T-helper 1 cell treated with Interleukin-12 subunit alpha and Interleukin-12 subunit beta and Interleukin-4 antibody, amounts not matched to agents 30 μg/mL and 1 μg/mL, for 36 hours (primary cell): ENCODE results near the gene ZNF740.
A peak's percentile ranks its signal among the peaks of the same experiment; 100 is the strongest.

Source experiments
- H3K27ac Mint-ChIP-seq: one replicate; pipeline ENCODE4 v1.8.0; 2021; ENCODE audit warnings: mild to moderate bottlenecking, mixed read lengths
- H3K27me3 Mint-ChIP-seq: one replicate; pipeline ENCODE4 v1.8.0; 2021; ENCODE audit warnings: low read depth, mixed read lengths
- H3K36me3 Mint-ChIP-seq: one replicate; pipeline ENCODE4 v1.8.0; 2021; ENCODE audit warnings: low read depth, mixed read lengths
- H3K4me1 Mint-ChIP-seq: one replicate; pipeline ENCODE4 v1.8.0; 2021; ENCODE audit warnings: low read depth, mixed read lengths
- H3K4me3 Mint-ChIP-seq: one replicate; pipeline ENCODE4 v1.8.0; 2021; ENCODE audit warnings: mild to moderate bottlenecking, moderate library complexity, mixed read lengths
- H3K9me3 Mint-ChIP-seq: one replicate; pipeline ENCODE4 v1.8.0; 2021; ENCODE audit warnings: mixed read lengths

ZNF740 gene

GRCh38 chr12:53220694-53221202 is 40.2 kb downstream of the ZNF740 start:
- peaks cover 79% of the 10 kb centered on the region for H3K4me1 Mint-ChIP-seq
- H3K36me3 Mint-ChIP-seq, result peaks cover 34% of the 10 kb centered on the region
- H3K9me3 Mint-ChIP-seq, result no peaks in the 10 kb centered on the region
- H3K27me3 Mint-ChIP-seq, result no peaks in the 10 kb centered on the region
- H3K27ac Mint-ChIP-seq, result peak overlapping the region; percentile 95
- peak overlapping the region; percentile 86 for H3K4me3 Mint-ChIP-seq

DNA sequence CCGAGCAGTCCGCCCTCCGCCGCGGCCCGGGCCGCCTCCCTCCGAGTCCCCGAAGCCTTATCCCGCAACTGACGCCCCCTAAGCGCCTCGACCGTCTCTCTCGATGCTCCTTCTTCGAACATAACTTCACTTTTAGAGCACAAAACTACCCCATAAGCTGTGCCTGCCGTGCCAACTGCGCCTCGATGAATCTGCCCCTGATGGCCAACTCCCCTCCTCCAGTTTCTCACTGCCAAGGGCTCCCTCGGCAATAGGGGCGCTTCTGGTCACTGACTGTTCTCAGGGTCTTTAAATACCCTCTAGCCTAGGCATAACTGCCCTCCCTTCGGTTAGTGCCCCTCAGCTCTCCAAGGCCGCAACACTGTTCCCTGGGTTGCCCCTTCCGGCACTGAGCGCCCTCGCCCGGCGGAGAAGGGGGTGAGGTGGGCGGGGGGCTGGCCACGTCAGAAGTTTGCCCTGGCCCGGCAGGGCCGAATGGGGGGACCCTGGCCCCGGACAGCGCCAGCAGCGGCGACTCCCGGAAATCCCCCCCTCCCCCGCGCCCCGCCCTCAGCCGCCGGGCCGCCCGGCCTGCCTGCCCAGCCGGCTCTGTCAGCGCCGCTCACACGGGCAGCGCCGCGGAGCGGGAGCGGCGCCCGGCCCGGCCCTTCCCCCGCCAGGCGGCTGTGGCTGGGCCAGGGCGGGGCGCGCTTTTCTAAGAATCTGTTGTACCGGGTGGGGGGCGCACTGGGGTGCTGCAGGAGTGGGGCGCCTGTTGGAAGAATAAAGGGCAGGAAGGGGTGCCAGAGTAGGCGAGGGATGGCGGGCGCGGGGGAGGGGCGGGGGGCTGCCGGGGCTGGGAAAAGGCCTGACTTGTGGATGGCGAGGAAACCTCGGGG is 40.9 kb downstream of the ZNF740 start:
- Mint-ChIP-seq H3K36me3 (peaks cover 27% of the 10 kb centered on the region), H3K4me3 (peak overlapping the region; percentile 86), H3K27ac (peak overlapping the region; percentile 95), H3K4me1 (peaks cover 76% of the 10 kb centered on the region), H3K9me3 (no peaks in the 10 kb centered on the region), H3K27me3 (no peaks in the 10 kb centered on the region)

GRCh38 chr12:53222170-53222721 is 41.7 kb downstream of the ZNF740 start:
- Mint-ChIP-seq H3K9me3 (no peaks in the 10 kb centered on the region), H3K4me1 (peaks cover 71% of the 10 kb centered on the region), H3K36me3 (peaks cover 27% of the 10 kb centered on the region), H3K27ac (peak overlapping the region; percentile 92), H3K4me3 (peak overlapping the region; percentile 73), H3K27me3 (no peaks in the 10 kb centered on the region)

GRCh38 chr12:53222806-53223261 is 42.3 kb downstream of the ZNF740 start:
- no peaks in the 10 kb centered on the region for H3K9me3 Mint-ChIP-seq
- peaks cover 65% of the 10 kb centered on the region for H3K4me1 Mint-ChIP-seq
- H3K4me3 Mint-ChIP-seq, result peak overlapping the region; percentile 73
- H3K27me3 Mint-ChIP-seq, result no peaks in the 10 kb centered on the region
- peak overlapping the region; percentile 92 for H3K27ac Mint-ChIP-seq
- peaks cover 25% of the 10 kb centered on the region for H3K36me3 Mint-ChIP-seq

DNA sequence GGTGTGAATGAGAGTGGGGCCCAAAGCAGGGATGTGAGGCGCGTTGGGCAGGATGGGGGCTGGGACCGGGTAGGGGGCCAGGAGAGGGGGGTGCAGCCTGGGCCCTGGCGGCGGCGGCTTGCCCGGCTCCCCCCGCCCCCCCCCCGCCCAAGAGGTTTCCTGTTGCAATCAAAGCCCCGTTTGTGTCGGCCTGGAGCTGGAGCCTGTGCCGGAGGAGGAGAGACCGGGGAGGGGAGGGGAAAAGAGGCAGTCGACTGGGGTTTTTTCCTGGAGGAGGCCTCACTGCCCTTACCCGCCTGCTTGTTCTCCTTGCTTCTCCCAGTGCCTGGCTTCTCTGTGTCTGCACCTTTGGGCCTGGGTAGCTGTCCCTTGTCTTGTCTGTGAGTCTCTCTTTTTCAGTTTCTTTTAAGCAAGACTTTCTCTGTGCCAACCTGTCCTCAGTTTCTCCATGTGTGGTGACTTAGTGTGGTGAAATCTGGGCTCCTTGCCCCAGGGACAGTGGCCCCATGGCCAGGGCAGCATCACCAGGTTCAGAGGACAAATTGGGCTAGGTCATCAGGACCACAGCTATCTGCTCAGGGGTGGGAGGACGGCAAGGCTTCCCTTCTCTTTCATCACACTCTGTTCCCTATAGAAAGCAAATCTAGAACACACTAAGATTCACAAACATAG is 43.0 kb downstream of the ZNF740 start:
- Mint-ChIP-seq H3K36me3 (peaks cover 23% of the 10 kb centered on the region), H3K27me3 (no peaks in the 10 kb centered on the region), H3K4me3 (peak overlapping the region; percentile 61), H3K4me1 (peaks cover 61% of the 10 kb centered on the region), H3K27ac (peak overlapping the region; percentile 92), H3K9me3 (no peaks in the 10 kb centered on the region)

GRCh38 chr12:53224061-53224896 is 43.8 kb downstream of the ZNF740 start:
- Mint-ChIP-seq H3K4me1 (peaks cover 58% of the 10 kb centered on the region), H3K4me3 (peak overlapping the region; percentile 61), H3K9me3 (no peaks in the 10 kb centered on the region), H3K36me3 (peaks cover 18% of the 10 kb centered on the region), H3K27me3 (no peaks in the 10 kb centered on the region), H3K27ac (peak overlapping the region; percentile 78)

DNA sequence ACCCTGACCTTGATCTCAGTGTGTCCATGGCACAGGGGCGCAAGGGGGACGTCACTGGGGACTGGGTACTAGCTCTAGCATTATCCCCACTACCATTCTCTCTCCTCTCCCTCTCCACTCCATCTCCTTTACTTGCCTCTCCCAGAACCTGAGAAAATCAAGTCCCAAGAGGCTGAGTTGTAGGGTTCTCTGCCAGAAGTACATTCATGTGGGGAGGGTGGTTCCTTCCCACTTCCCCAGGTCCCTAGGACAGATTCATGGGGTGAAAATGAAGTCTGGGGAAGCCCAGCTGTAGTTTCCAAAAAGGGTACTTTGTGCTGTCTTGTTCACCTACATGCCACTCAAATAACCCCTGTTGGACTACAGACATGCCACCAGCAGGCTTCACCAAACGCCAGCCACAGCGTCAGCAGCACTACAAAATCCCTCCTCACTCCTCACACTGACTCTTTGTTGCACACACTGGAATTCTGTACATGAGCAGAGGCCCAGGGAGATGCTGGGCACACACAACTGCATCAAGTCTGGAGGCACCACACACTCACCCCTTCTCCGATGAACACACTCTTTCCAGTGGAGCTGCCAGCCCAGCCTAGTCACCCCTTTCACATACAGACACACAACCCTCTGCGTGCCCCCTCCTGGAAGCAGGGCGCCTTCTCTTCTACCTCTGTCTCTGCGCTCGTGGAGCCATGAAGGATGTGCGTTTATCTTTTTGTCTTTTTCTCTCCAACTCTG is 44.5 kb downstream of the ZNF740 start:
- Mint-ChIP-seq H3K27me3 (no peaks in the 10 kb centered on the region), H3K4me3 (no peak overlapping the region), H3K9me3 (no peaks in the 10 kb centered on the region)

DNA sequence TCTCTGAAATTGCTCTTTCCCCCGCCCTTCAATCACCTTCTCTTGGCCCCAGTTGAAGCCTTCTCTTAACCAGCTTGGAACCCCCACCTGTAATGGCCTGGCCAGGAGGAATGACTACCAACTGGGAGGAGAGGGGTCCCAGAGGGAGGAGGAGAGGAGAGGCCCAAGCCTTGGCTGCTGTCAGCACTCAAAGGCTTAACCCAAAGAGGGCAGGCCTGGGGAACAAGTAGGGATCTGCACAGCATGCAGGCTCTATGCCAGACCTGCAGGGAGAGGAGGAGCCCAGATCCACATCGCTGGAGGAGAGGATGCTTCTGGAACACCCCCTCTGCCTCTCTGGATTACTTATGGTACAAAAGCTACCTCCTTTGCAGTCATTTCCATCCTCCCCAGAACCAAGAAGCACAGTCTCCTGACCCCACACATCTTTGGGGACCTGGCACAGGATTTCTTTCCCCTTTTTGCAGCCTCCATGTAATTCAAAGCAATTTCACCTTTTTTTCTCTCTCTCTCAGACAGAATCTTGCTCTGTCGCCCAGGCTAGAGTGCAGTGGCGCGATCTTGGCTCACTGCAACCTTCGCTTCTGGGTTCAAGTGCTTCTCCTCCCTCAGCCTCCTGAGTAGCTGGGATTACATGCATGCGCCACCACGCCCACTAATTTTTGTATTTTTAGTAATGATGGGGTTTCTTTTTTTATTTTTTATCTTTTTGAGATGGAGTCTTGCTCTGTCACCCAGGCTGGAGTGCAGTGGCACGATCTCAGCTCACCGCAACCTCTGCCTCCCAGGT is 45.3 kb downstream of the ZNF740 start:
- Mint-ChIP-seq H3K9me3 (no peaks in the 10 kb centered on the region), H3K4me3 (no peak overlapping the region), H3K27ac (peak overlapping the region; percentile 22), H3K27me3 (no peaks in the 10 kb centered on the region), H3K36me3 (peaks cover 14% of the 10 kb centered on the region), H3K4me1 (peaks cover 59% of the 10 kb centered on the region)

More for the DNA sequence above, 44.5 kb downstream of the ZNF740 start:
- peaks cover 14% of the 10 kb centered on the region for H3K36me3 Mint-ChIP-seq
- peaks cover 61% of the 10 kb centered on the region for H3K4me1 Mint-ChIP-seq
- H3K27ac Mint-ChIP-seq, result peak overlapping the region; percentile 55

GRCh38 chr12:53226815-53227214 is 46.3 kb downstream of the ZNF740 start:
- Mint-ChIP-seq H3K9me3 (no peaks in the 10 kb centered on the region), H3K27ac (no peak overlapping the region)

DNA sequence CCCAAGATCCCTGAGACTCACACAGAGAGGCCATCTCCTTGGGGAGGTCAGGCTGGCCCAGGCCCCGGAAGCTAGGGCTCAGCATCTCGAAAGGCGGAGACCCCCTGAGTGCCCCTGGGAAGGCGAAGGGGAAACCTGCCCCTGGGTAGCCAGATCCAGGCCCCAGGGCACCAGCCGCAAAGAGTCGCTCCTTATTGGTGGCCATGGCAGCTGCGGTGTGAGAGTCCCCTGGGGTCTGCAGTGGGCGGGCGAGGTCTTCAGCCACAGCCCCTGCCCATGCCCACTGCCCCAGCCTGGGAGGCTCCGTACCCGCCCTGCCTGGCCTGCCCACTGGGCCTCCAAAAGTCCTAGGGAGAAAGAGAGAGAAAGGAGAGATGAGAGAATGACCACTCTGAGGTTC is 46.8 kb downstream of the ZNF740 start:
- H3K27ac Mint-ChIP-seq, result no peak overlapping the region
- peaks cover 53% of the 10 kb centered on the region for H3K4me1 Mint-ChIP-seq
- H3K27me3 Mint-ChIP-seq, result no peaks in the 10 kb centered on the region

More at GRCh38 chr12:53226815-53227214, 46.3 kb downstream of the ZNF740 start:
- Mint-ChIP-seq H3K36me3 (peaks cover 14% of the 10 kb centered on the region), H3K4me1 (peaks cover 57% of the 10 kb centered on the region), H3K4me3 (no peak overlapping the region), H3K27me3 (no peaks in the 10 kb centered on the region)

DNA sequence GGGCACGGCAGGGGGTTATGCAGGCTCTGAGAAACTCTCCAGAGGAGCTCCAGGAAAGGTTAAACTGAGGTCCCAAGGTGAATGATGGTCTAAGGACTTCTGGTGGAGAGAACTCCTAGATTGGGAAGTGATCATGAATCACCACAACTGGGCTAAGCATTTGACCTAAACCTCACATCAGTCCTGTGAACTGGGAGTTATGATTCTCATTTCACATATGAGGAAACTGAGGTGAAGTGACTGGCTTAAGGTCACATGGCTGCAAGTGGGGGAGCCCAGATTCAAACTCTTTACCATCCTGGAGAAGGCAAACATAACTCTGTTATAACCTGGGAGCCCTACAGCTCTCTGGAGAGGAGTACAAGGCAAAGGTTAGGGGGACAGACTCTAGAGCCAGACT is 47.3 kb downstream of the ZNF740 start:
- Mint-ChIP-seq H3K4me1 (peaks cover 53% of the 10 kb centered on the region), H3K9me3 (no peaks in the 10 kb centered on the region), H3K4me3 (no peak overlapping the region), H3K27me3 (no peaks in the 10 kb centered on the region), H3K36me3 (peaks cover 11% of the 10 kb centered on the region), H3K27ac (no peak overlapping the region)

More for the DNA sequence above, 46.8 kb downstream of the ZNF740 start:
- H3K4me3 Mint-ChIP-seq, result no peak overlapping the region
- H3K36me3 Mint-ChIP-seq, result peaks cover 11% of the 10 kb centered on the region
- no peaks in the 10 kb centered on the region for H3K9me3 Mint-ChIP-seq

- Mint-ChIP-seq H3K27ac (peak overlapping the region; percentile 57), H3K27me3 (no peaks in the 10 kb centered on the region), H3K4me1 (peaks cover 51% of the 10 kb centered on the region), H3K36me3 (peaks cover 11% of the 10 kb centered on the region), H3K9me3 (no peaks in the 10 kb centered on the region), H3K4me3 (no peak overlapping the region)
Measured at GRCh38 chr12:53229454-53229853, 48.9 kb downstream of the ZNF740 start.
